B cell (primary cell): Measurements from ENCODE around the gene NOC2L. TPM values are rescaled to one million over a fixed set of nuclear protein-coding genes. Genes with fewer than 3 reads are reported as not detected.
"Not testable (repeated sequence)": the region's sequence is repeated elsewhere in the genome, so short reads cannot be mapped to it uniquely, and the experiment has no call there.

Source experiments
- ATAC-seq: fragments of 200-7000 bp; cut with Tn5 transposase; one replicate; pipeline ENCODE4 v1.10.0; 2021; ENCODE audit warnings: low read depth, mild to moderate bottlenecking, moderate number of reproducible peaks, moderate library complexity
- CTCF ChIA-PET: fragments of 350-600 bp; sonication (Branson Sonifier 250); formaldehyde crosslinking; loops from one replicate; lab custom pipeline; 2021; ENCODE audit warnings: antibody characterized with exemption, inconsistent platforms; lab: Charles Lee
- POLR2A ChIA-PET: fragments of 350-600 bp; sonication (Branson Sonifier 250); formaldehyde crosslinking; loops from one replicate; lab custom pipeline; 2021; ENCODE audit warnings: antibody characterized with exemption; lab: Charles Lee
- DNase-seq: peaks from one replicate; pipeline ENCODE4 v3.0.0; 2013
- H2AFZ ChIP-seq: 2 replicates; pipeline ENCODE4 v1.6.1; 2012; ENCODE audit warnings: mild to moderate bottlenecking, low read depth, low read length; ENCODE audit not compliant: insufficient read depth, poor library complexity, severe bottlenecking
- H3K27ac ChIP-seq, 2 donors: 1 replicate in 1 of 2; 2 replicates in 1 of 2; pipeline ENCODE4 v1.5.1; 2012 to 2013; ENCODE audit warnings: low read length in 2 of 2, mild to moderate bottlenecking in 2 of 2, moderate library complexity in 1 of 2
- H3K27me3 ChIP-seq, 4 experiments: fragments of 200-600 bp in 1 of 4; sonication (generic) in 1 of 4; replicated peaks in 1 of 4; 1 replicate in 2 of 4; 2 replicates in 2 of 4; pipeline versions ENCODE4 v1.6.1 to v1.7.0; 2013 to 2016; ENCODE audit warnings: low read length in 3 of 4, mild to moderate bottlenecking in 2 of 4, mixed read lengths in 1 of 4, moderate library complexity in 1 of 4; ENCODE audit not compliant: insufficient read depth in 4 of 4, control insufficient read depth in 3 of 4; ENCODE audit errors: control extremely low read depth in 1 of 4
- H3K36me3 ChIP-seq, 2 experiments: replicated peaks in 1 of 2; 1 replicate in 1 of 2; 2 replicates in 1 of 2; pipeline versions ENCODE4 v1.6.1 to v1.7.1; 2013; ENCODE audit warnings: low read length in 1 of 2; ENCODE audit not compliant: insufficient read depth in 2 of 2, control insufficient read depth in 1 of 2; ENCODE audit errors: control extremely low read depth in 1 of 2, extremely low read depth in 1 of 2
- H3K4me1 ChIP-seq, 2 donors: fragments of 200-600 bp in 1 of 2; sonication (generic) in 1 of 2; 1 replicate in 1 of 2; 2 replicates in 1 of 2; pipeline versions ENCODE4 v1.5.1 to v1.6.1; 2013 to 2017; ENCODE audit warnings: low read length in 2 of 2; ENCODE audit not compliant: control insufficient read depth in 2 of 2, insufficient read depth in 2 of 2
- H3K4me2 ChIP-seq: replicated peaks from 2 replicates; pipeline ENCODE3; 2012; ENCODE audit warnings: mild to moderate bottlenecking, low read depth, low read length; ENCODE audit not compliant: poor library complexity, severe bottlenecking
- H3K4me3 ChIP-seq, 5 experiments: fragments of 200-600 bp in 1 of 5; sonication (generic) in 1 of 5; 1 replicate in 3 of 5; 2 replicates in 2 of 5; pipeline versions ENCODE4 v1.5.1 to v1.7.0; 2011 to 2016; ENCODE audit warnings: low read length in 4 of 5, mild to moderate bottlenecking in 4 of 5, low read depth in 2 of 5, control low read depth in 1 of 5, moderate library complexity in 1 of 5; ENCODE audit not compliant: insufficient read depth in 1 of 5; ENCODE audit errors: control extremely low read depth in 1 of 5, extremely low read depth in 1 of 5
- H3K79me2 ChIP-seq: fragments of 200-600 bp; sonication (generic); one replicate; pipeline ENCODE4 v1.6.0; 2016; ENCODE audit warnings: low read length; ENCODE audit not compliant: control insufficient read depth, insufficient read depth
- H3K9ac ChIP-seq: fragments of 200-600 bp; sonication (generic); 2 replicates; pipeline ENCODE4 v1.6.1; 2017; ENCODE audit warnings: mild to moderate bottlenecking, low read length, moderate library complexity
- H3K9me3 ChIP-seq, 3 donors: one replicate each; pipeline versions ENCODE4 v1.6.1 to v1.7.1; 2013; ENCODE audit warnings: low read length in 2 of 3; ENCODE audit not compliant: control insufficient read depth in 2 of 3, insufficient read depth in 1 of 3; ENCODE audit errors: control extremely low read depth in 1 of 3
- H4K20me1 ChIP-seq: 2 replicates; pipeline ENCODE4 v1.6.0; 2012; ENCODE audit warnings: mild to moderate bottlenecking, low read length; ENCODE audit not compliant: insufficient read depth, control insufficient read depth, poor library complexity, severe bottlenecking
- H3K27ac Mint-ChIP-seq: one replicate; pipeline ENCODE4 v1.8.0; 2021; ENCODE audit warnings: mixed read lengths
- H3K27me3 Mint-ChIP-seq: one replicate; pipeline ENCODE4 v1.8.0; 2021; ENCODE audit warnings: mixed read lengths
- H3K4me1 Mint-ChIP-seq: one replicate; pipeline ENCODE4 v1.8.0; 2021; ENCODE audit warnings: mixed read lengths
- H3K4me3 Mint-ChIP-seq: one replicate; pipeline ENCODE4 v1.8.0; 2021; ENCODE audit warnings: mixed read lengths
- H3K9me3 Mint-ChIP-seq: one replicate; pipeline ENCODE4 v1.8.0; 2022; ENCODE audit warnings: mixed read lengths; ENCODE audit not compliant: insufficient read depth
- EZH2 ChIP-seq: IDR thresholded peaks from 2 replicates; pipeline ENCODE4 v1.6.1; 2012; ENCODE audit warnings: borderline replicate concordance, low read depth, mild to moderate bottlenecking, moderate library complexity, low read length; ENCODE audit not compliant: insufficient read depth, poor library complexity, severe bottlenecking
- WGBS: methylation state at CpG from one replicate; pipeline ENCODE4 v1.1.5; 2013; ENCODE audit warnings: missing lambda C conversion rate; ENCODE audit not compliant: insufficient coverage; 5-methylcytosine and 5-hydroxymethylcytosine counted together
- intact Hi-C: fragments of 100-400 bp; cut with micrococcal nuclease; formaldehyde crosslinking; loops from one replicate; pipeline ENCODE4 v1.10.0; 2022
- polyA plus RNA-seq: library from polyadenylated mRNA; depleted of rRNA; stranded (reverse); fragments of >200 nt; gene quantifications from 2 replicates; pipeline ENCODE4 v1.2.3, GENCODE V29; 2012
- total RNA-seq, 2 donors: library from RNA; stranded (reverse); fragments of 120-200 nt in 1 of 2; gene quantifications; 1 replicate in 1 of 2; 2 replicates in 1 of 2; pipeline versions ENCODE4 v1.2.3 to v1.2.4, GENCODE V29; 2013 to 2022
- TF ChIP-seq, protein P1 (sequence below): fragments of 200-600 bp; IDR thresholded peaks from one replicate; pipeline ENCODE4 v1.8.0; 2022; ENCODE audit warnings: antibody characterized with exemption, mild to moderate bottlenecking

NOC2L gene
- total and polyA plus RNA-seq, 2 donors (not counting 1 experiment from before 2014, with no cell fraction given) = 48.0 to 64.1 TPM

DNA sequence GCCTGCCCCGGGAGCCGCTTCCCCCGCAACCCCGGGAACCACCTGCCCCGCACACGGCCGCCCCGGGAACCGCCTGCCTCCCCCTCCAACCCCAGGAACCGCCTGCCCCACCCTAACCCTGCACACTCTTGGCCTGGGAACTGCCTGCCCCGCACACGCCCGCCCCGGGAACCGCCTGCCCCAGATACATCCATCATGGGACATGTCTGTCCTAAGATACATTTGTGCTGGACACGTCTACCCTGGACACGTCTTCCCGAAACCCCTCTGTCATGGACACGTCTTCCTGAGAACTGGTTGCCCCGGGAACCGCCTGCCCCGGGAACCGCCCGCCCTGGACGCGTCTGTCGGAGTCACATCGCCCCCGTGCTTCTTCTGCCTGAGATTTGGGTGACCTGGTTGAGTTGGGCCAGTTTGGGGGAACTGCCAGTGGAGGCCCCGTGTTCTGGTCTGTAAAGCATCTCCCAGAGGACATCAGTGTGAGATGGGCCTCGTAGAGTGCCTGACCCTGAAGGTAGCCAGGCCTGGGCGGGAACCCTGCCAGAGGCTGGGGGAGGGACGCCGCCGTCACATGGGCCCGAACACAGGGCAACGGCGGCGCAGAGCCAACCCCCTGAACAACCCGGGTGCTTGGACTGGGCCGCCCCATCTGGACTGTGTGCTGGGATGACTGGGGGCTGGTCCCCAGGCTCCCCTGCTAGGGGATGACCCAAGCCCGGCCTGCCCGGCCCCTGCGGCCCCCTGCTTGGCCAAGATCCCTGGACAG, 19.2 kb upstream of the NOC2L start:
- Mint-ChIP-seq H3K4me3 (no peak overlapping the region), H3K27me3 (peaks cover 26% of the 10 kb centered on the region), H3K4me1 (peaks cover 7% of the 10 kb centered on the region), H3K9me3 (no peaks in the 10 kb centered on the region), H3K27ac (no peak overlapping the region)
- Histone ChIP-seq H3K79me2 (no peaks in the 10 kb centered on the region), H3K4me3 (no peak overlapping the region), H3K9ac (no peak overlapping the region), H3K4me1 (peaks cover 10% of the 10 kb centered on the region in 2 donors), H3K36me3 (no peaks in the 10 kb centered on the region), H2AFZ (no peak overlapping the region), H3K27me3 (peaks cover 0 to 45% (median 10%) of the 10 kb centered on the region in 4 experiments), H3K27ac (no peak overlapping the region), H4K20me1 (no peaks in the 10 kb centered on the region), H3K9me3 (peaks cover 0 to 11% (median 0%) of the 10 kb centered on the region in 3 donors), H3K4me2 (no peak overlapping the region)
- ChIA-PET CTCF (no interaction called here), POLR2A (no interaction called here)
- intact Hi-C loops = no loop called here
- TF ChIP-seq EZH2 = no peak
- TF ChIP-seq, protein P1, sequence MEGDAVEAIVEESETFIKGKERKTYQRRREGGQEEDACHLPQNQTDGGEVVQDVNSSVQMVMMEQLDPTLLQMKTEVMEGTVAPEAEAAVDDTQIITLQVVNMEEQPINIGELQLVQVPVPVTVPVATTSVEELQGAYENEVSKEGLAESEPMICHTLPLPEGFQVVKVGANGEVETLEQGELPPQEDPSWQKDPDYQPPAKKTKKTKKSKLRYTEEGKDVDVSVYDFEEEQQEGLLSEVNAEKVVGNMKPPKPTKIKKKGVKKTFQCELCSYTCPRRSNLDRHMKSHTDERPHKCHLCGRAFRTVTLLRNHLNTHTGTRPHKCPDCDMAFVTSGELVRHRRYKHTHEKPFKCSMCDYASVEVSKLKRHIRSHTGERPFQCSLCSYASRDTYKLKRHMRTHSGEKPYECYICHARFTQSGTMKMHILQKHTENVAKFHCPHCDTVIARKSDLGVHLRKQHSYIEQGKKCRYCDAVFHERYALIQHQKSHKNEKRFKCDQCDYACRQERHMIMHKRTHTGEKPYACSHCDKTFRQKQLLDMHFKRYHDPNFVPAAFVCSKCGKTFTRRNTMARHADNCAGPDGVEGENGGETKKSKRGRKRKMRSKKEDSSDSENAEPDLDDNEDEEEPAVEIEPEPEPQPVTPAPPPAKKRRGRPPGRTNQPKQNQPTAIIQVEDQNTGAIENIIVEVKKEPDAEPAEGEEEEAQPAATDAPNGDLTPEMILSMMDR = no peak
- WGBS = 95% methylated on average over 40 of the region's 44 CpGs
- ATAC-seq (no peak), DNase-seq (no peak)

DNA sequence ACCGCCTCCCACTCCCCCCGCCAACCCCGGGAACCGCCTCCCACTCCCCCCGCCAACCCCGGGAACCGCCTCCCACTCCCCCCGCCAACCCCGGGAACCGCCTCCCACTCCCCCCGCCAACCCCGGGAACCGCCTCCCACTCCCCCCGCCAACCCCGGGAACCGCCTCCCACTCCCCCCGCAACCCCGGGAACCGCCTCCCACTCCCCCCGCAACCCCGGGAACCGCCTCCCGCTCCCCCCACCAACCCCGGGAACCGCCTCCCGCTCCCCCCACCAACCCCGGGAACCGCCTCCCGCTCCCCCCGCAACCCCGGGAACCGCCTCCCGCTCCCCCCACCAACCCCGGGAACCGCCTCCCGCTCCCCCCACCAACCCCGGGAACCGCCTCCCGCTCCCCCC, 17.7 kb upstream of the NOC2L start:
- H3K9ac ChIP-seq, H3K36me3 ChIP-seq, ATAC-seq, DNase-seq, H3K4me2 ChIP-seq, H3K9me3 Mint-ChIP-seq, H3K4me3 Mint-ChIP-seq, POLR2A ChIA-PET, H3K4me3 ChIP-seq, H3K79me2 ChIP-seq, H4K20me1 ChIP-seq, H3K27ac Mint-ChIP-seq, H2AFZ ChIP-seq, H3K4me1 Mint-ChIP-seq, H3K27ac ChIP-seq: not testable (repeated sequence)
- peaks cover 0 to 49% (median 13%) of the 10 kb centered on the region in 4 experiments for H3K27me3 ChIP-seq
- CTCF ChIA-PET = interaction anchor here (1.1 to 1.5 kb wide), 4 partner anchors 54 to 198 kb away, joined by 3 to 18 read pairs (median 6); no protein-coding TSS in a partner anchor
- H3K27me3 Mint-ChIP-seq = peaks cover 21% of the 10 kb centered on the region
- intact Hi-C loops = loop anchor here (1.0 kb wide), 1 partner anchor 107 kb away; no protein-coding TSS in a partner anchor
- peaks cover 10% of the 10 kb centered on the region in 2 donors for H3K4me1 ChIP-seq
- no CpG with 5 or more reads among the region's 39 CpGs for WGBS
- peaks cover 0 to 17% (median 0%) of the 10 kb centered on the region in 3 donors for H3K9me3 ChIP-seq
